NT2/D1 (cell line): ENCODE measurements around the gene CCDC194.

ENCODE experiments used
- DNase-seq: peaks from one replicate; pipeline ENCODE4 v3.0.0-alpha.2; 2011; ENCODE audit warnings: low read depth, low spot score
- H3K27me3 ChIP-seq: 2 replicates; pipeline ENCODE4 v1.6.0; 2011; ENCODE audit warnings: mild to moderate bottlenecking; ENCODE audit not compliant: insufficient read length, insufficient read depth
- H3K36me3 ChIP-seq: 2 replicates; pipeline ENCODE4 v1.6.1; 2011; ENCODE audit warnings: mild to moderate bottlenecking, low read length, mixed read lengths; ENCODE audit not compliant: insufficient read depth, insufficient read length
- H3K4me1 ChIP-seq: 2 replicates; pipeline ENCODE4 v1.5.1; 2011; ENCODE audit not compliant: insufficient read depth, insufficient read length
- H3K4me3 ChIP-seq: 2 replicates; pipeline ENCODE4 v1.5.1; 2011; ENCODE audit warnings: low read depth; ENCODE audit not compliant: insufficient read length
- H3K9ac ChIP-seq: 2 replicates; pipeline ENCODE4 v1.6.0; 2011; ENCODE audit warnings: low read depth; ENCODE audit not compliant: insufficient read length
- H3K9me3 ChIP-seq: 2 replicates; pipeline ENCODE4 v1.5.1; 2011; ENCODE audit warnings: mild to moderate bottlenecking, low read length; ENCODE audit not compliant: insufficient read depth
- SUZ12 ChIP-seq: IDR thresholded peaks from 2 replicates; pipeline ENCODE4 v1.6.1; 2011; ENCODE audit not compliant: insufficient read length, insufficient read depth; ENCODE audit errors: extremely low read depth
- YY1 ChIP-seq: IDR thresholded peaks from 2 replicates; pipeline ENCODE4 v1.6.1; 2011; ENCODE audit not compliant: insufficient read length, insufficient read depth
- ZNF274 ChIP-seq: IDR thresholded peaks from 2 replicates; pipeline ENCODE4 v1.6.1; 2011; ENCODE audit warnings: mild to moderate bottlenecking, low read depth, low read length

CCDC194 gene

GRCh38 chr19:17424743-17425365, 30.9 kb upstream of the CCDC194 start:
- Histone ChIP-seq H3K4me3 (peak overlapping the region; percentile 11), H3K36me3 (peaks cover 11% of the 10 kb centered on the region), H3K9ac (peak overlapping the region; percentile 61), H3K27me3 (peaks cover 8% of the 10 kb centered on the region), H3K4me1 (peaks cover 11% of the 10 kb centered on the region), H3K9me3 (no peaks in the 10 kb centered on the region)
- no peak for DNase-seq
- TF ChIP-seq ZNF274, result no peak
- TF ChIP-seq SUZ12, result no peak
- TF ChIP-seq YY1, result no peak

- Histone ChIP-seq H3K36me3 (peaks cover 11% of the 10 kb centered on the region), H3K9me3 (no peaks in the 10 kb centered on the region), H3K4me1 (peaks cover 13% of the 10 kb centered on the region), H3K27me3 (peaks cover 8% of the 10 kb centered on the region), H3K4me3 (no peak overlapping the region), H3K9ac (peak overlapping the region; percentile 32)
- TF ChIP-seq ZNF274 (no peak), SUZ12 (no peak), YY1 (no peak)
- no peak for DNase-seq
Measured at GRCh38 chr19:17423429-17424208, 29.6 kb upstream of the CCDC194 start.

- peaks cover 11% of the 10 kb centered on the region for H3K36me3 ChIP-seq
- no peak for DNase-seq
Measured at GRCh38 chr19:17421942-17422341, 27.9 kb upstream of the CCDC194 start.

GRCh38 chr19:17420475-17420924, 26.5 kb upstream of the CCDC194 start:
- TF ChIP-seq ZNF274 (no peak), YY1 (no peak), SUZ12 (no peak)
- Histone ChIP-seq H3K27me3 (peaks cover 8% of the 10 kb centered on the region), H3K9me3 (no peaks in the 10 kb centered on the region), H3K4me1 (peaks cover 13% of the 10 kb centered on the region), H3K9ac (peak overlapping the region; percentile 97), H3K4me3 (peak overlapping the region; percentile 90), H3K36me3 (peaks cover 11% of the 10 kb centered on the region)
- DNase-seq, result no peak

More at GRCh38 chr19:17421942-17422341, 27.9 kb upstream of the CCDC194 start:
- peaks cover 8% of the 10 kb centered on the region for H3K27me3 ChIP-seq
- H3K4me3 ChIP-seq, result no peak overlapping the region
- H3K4me1 ChIP-seq, result peaks cover 13% of the 10 kb centered on the region
- H3K9me3 ChIP-seq, result no peaks in the 10 kb centered on the region
- TF ChIP-seq YY1 (no peak), SUZ12 (no peak), ZNF274 (no peak)
- no peak overlapping the region for H3K9ac ChIP-seq

GRCh38 chr19:17419621-17420474, 25.9 kb upstream of the CCDC194 start, which contains the start of gene MVB12A:
TSS of gene MVB12A (plus strand) at chr19:17420047. CDS start at chr19:17420136, 89 bp downstream.
- peak; percentile 100 for DNase-seq
- TF ChIP-seq ZNF274 (no peak), YY1 (peak; percentile 41)

GRCh38 chr19:17419154-17419620, 25.2 kb upstream of the CCDC194 start:
- peaks cover 8% of the 10 kb centered on the region for H3K27me3 ChIP-seq
- peak overlapping the region; percentile 6 for H3K4me3 ChIP-seq
- no peak for TF ChIP-seq YY1
- no peak for TF ChIP-seq ZNF274
- no peak for DNase-seq
- H3K9ac ChIP-seq, result peak overlapping the region; percentile 45
- peaks cover 10% of the 10 kb centered on the region for H3K4me1 ChIP-seq
- no peaks in the 10 kb centered on the region for H3K9me3 ChIP-seq
- peaks cover 11% of the 10 kb centered on the region for H3K36me3 ChIP-seq

More at GRCh38 chr19:17419621-17420474, 25.9 kb upstream of the CCDC194 start, which contains the start of gene MVB12A:
- peaks cover 13% of the 10 kb centered on the region for H3K4me1 ChIP-seq
- peak within 1 kb of the TSS; percentile 97 for H3K9ac ChIP-seq
- peak within 1 kb of the TSS; percentile 90 for H3K4me3 ChIP-seq
- H3K27me3 ChIP-seq, result peaks cover 8% of the 10 kb centered on the region
- peaks cover 11% of the 10 kb centered on the region for H3K36me3 ChIP-seq
- H3K9me3 ChIP-seq, result no peaks in the 10 kb centered on the region

GRCh38 chr19:17418710-17419109, 24.7 kb upstream of the CCDC194 start:
- H3K36me3 ChIP-seq, result peaks cover 8% of the 10 kb centered on the region
- peak overlapping the region; percentile 45 for H3K9ac ChIP-seq
- peaks cover 6% of the 10 kb centered on the region for H3K4me1 ChIP-seq
- no peaks in the 10 kb centered on the region for H3K9me3 ChIP-seq
- peaks cover 8% of the 10 kb centered on the region for H3K27me3 ChIP-seq
- TF ChIP-seq ZNF274, result no peak
- no peak for TF ChIP-seq SUZ12
- no peak for TF ChIP-seq YY1
- DNase-seq, result no peak
- H3K4me3 ChIP-seq, result no peak overlapping the region
